HG03280 (cell line): ENCODE measurements around the gene CYB561.
"Not testable (repeated sequence)": the region's sequence is repeated elsewhere in the genome, so short reads cannot be mapped to it uniquely, and the experiment has no call there.

Experiments
- ATAC-seq: cut with Tn5 transposase; IDR thresholded peaks from one replicate; pipeline ENCODE4 v1.9.1; 2021; ENCODE audit warnings: mild to moderate bottlenecking, moderate library complexity; ENCODE audit not compliant: unreplicated experiment

Gene CYB561

DNA sequence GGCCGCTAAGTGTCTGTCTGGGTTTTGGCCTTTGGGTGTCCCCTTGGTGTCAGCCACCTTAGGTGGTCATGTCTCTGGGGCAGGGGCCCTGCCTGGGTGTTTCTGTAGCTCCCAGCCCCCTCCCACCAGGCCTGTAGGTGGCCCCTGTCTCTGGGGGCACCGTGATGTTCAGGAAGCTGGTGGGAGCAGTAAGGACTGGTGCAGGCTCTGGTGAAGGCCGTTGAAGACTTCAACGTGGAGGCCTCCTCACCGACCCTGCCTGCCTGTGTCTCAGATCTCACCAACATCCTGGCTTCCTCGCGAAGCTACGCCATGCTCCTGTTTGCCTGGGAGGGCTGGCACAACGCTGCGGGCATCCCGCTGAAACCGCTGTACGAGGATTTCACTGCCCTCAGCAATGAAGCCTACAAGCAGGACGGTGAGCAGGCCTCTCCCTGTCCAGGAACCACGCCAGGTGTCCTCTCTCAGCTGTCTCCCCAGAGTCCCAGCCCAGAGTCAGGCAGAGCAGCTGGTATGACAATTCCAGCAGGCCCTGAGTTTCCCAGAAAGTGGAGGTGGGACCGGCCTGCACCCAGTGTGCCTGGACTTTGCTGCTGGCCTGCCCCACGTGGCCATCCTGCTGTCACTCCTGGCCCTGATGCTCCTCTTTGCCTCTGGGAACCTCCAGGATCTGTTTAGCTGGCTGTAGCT is 33.5 kb upstream of the CYB561 start:
- ATAC-seq, result no peak

DNA sequence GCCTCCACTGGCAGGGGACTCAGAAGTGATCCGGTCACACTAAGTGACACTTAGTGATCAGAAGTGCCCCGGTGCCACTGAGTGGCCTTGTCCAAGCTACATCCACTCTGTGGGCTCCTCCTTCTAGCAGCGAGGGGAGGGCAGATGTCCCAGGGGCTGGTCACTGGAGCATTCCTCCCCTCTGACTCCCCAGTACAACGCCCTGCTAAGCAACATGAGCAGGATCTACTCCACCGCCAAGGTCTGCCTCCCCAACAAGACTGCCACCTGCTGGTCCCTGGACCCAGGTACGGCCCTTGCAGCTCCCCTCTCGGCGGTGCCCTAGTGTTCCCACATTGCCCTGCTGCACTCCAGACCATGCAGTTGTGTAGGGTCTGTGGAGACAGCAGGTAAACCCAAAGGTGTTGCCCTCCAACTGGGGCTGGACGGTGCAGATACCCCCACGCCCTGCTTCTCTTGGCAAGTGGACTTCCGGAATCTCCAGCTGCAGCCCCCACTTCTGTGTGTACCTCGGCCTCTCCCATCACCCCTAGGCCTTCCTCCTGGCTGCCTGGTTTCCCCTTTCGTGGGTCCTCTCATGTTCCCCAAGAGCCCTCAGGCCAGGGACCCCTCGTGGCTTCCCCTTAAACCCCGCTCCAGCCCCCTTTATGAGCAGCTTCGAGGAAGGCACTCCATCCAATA is 32.8 kb upstream of the CYB561 start:
- peak; percentile 73 for ATAC-seq

DNA sequence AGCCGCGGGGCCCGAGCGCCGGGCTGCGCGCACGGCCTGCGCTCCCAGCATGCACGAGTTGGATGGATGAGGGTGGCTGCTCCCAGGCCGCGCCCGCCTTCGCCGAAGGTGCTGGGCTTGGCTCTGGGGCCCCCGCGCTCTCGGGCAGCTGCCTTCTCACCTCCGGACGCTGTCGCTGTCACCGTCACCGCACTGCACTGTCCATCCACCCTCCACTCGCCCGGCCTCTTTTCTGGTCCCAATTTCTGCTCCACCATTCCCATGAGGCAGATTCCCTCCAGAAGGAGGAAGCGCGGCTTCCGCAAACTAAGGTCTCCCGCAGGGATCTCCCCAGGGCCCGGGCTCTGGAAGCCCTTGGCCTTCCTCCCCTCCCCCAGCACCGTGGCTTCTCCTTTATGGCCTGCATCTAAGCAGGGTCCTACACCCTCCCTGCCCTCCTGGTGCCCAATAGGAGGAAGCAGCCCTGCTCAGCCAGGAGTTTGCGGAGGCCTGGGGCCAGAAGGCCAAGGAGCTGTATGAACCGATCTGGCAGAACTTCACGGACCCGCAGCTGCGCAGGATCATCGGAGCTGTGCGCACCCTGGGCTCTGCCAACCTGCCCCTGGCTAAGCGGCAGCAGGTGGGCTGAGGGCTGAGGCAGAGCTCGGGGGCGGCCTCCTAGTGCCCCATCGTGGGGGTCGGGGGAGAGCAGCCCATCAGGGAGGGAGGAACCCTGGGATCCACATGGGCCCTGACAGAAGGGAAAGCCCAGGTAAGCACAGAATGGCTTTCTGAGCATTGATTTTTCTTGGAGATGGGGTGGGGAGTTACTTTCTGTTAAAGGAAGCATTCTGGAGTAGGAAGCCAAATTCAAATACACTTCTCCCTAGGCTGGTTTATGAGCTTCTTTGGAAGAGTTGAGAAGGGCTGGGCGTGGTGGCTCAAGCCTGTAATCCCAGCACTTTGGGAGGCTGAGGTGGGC is 31.7 kb upstream of the CYB561 start:
- peak; percentile 10 for ATAC-seq

DNA sequence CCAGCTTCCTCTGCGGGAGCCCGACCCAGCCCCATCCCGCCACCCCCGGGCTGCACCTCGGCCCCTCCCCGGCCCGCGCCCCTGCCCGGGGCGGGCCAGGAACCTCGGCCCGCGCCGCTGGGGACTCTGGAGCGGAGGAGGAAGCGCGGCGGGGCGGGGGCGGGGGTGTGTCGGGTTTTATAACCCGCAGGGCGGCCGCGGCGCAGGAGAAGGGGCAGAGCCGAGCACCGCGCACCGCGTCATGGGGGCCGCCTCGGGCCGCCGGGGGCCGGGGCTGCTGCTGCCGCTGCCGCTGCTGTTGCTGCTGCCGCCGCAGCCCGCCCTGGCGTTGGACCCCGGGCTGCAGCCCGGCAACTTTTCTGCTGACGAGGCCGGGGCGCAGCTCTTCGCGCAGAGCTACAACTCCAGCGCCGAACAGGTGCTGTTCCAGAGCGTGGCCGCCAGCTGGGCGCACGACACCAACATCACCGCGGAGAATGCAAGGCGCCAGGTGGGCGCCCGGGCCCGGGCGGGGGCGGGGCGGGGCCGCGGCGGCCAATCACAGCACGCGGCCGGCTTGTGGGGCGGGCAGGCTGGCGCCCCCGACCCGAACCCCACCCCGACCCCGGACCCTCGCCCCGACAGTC is 30.9 kb upstream of the CYB561 start, which contains the start of gene ACE:
ACE (plus strand) TSS at position 208 of the 626 bp plus-strand sequence; CDS start at position 242, 34 bp downstream.
- ATAC-seq, result peak; percentile 48

DNA sequence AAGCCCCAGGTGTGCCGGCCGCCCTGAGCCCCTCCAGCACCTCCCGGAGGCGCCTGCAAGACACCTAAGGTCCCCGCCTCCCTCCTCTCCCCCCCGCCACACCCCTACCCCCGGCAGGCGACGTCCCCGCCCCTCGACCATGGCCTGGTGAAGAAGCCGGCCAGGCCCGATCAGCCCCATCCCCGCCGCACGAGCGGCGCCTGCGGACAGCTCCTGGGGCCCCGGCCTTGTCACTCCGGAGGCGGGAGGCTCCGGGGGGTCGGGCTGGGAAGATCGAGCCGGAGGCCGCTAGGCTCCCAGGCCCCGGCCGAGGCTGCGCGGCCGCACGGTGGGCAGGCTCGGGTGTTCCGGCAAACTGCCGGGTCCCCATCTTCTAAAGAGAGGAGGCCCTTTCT is 30.4 kb upstream of the CYB561 start:
- no peak for ATAC-seq

DNA sequence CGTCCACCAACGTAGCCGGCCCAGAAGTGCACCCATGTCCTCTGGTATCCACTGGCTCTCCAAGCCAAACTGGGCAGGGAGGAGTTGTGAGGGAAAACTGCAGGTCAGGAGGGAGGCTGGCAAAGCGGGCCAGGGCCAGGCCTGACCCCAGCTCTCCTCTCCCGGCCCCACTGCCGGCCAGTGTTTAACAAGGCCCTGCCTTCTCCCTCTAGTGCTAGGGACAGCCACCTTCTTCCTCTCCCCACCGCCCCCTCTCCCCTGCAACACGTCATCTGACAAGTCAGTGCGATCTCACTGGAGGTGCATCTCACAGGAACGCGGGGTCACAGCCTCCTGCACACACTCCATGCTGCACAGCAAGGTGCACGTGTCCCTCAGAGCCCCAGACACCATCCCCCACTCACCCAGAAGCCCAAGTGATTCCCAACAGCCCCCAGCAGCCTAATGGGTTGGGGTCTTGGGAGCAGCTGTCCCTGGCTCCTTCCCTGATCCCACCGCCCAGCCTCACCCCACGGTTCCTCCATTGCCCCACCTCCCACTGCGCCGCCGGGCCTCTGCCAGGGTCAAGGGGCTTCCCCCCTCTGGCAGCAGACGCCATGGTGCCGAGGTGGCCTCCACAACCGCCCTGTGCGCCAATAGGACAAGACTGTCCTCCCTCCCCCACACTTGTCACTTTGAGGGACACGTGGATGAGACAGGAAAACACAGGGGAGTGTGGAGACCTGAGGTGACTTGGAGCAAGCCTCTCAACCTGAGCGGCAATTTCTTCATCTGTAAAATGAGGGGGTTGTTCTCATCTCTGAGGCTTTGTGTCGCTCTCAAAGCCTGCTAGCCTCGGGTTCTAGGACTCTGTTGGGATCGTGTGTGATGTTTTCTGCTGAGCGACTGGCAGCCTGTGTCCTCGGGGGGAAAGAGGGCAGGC is 29.6 kb upstream of the CYB561 start:
- no peak for ATAC-seq

DNA sequence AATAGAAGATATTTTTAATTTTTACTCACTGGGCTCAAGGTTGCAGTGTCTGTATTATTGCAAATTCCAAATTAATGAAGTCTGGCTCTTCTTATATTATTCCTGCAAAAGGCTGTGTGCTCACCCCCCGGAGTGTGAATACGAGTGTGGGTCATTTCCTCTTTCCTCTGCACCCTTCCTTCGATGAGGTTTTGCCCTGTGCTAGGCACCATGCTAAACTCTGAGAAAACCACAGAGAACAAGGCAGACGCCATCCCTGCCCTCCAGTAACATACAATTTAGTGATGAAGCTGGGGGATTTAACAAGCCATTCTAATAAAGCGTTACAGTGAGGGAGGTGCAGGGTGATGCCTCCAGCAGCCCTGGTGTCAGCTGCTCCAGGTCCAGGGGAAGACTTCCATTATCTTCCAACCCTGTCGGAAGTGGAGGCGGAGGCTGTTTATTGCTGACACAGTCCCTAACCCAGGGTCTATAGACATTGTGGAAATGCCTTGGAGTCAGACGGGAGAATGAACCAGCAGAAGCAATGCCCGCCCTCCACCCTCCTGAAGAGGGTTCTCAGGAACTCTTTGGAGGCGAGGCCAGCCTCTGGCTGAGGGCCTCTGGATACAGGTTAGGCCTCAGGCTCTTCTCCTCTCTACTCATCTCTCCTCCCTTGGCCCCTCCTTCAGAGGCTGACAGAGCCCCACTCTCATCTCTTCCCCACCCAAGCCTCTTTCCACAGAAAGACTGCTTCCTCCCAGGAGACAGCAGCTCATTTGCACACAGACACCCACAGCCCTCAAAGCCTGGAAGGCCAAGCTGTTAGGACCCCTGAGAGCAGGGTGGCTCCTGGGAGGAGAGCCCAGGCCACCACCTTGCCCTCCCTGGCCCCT is 28.7 kb upstream of the CYB561 start:
- no peak for ATAC-seq

DNA sequence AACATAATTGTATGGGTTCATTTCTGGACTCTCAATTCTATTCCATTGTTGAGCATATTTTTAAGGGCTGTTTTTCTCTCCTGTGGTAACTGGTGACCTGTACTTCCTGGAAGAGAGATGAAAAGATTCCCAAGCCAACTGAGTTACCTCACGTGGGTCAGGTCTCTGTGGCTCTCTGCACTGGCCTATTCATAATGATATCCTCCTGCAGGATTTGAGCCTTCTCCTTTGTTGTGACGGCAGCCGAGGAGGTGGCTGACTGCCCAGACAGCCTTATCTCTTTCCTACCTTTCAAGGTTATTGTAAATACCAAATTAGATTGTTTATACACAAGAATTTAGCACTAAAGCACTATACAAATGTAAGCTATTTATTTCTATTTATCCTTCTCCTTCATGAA is 28.1 kb upstream of the CYB561 start:
- no peak for ATAC-seq

DNA sequence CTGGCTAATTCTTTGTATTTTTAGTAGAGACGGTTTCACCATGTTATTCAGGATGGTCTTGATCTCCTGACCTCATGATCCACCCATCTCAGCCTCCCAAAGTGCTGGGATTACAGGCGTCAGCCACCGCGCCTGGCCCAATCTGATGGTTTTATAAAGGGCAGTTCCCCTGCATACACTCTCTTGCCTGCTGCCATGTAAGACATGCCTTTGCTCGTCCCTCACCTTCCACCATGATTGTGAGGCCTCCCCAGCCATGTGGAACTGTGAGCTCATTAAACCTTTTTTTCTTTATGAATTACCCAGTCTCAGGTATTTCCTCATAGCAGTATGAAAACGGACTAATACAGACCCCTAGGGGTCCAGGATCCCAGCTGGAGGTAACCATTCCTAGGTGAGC is 22.0 kb upstream of the CYB561 start:
- ATAC-seq, result not testable (repeated sequence)

DNA sequence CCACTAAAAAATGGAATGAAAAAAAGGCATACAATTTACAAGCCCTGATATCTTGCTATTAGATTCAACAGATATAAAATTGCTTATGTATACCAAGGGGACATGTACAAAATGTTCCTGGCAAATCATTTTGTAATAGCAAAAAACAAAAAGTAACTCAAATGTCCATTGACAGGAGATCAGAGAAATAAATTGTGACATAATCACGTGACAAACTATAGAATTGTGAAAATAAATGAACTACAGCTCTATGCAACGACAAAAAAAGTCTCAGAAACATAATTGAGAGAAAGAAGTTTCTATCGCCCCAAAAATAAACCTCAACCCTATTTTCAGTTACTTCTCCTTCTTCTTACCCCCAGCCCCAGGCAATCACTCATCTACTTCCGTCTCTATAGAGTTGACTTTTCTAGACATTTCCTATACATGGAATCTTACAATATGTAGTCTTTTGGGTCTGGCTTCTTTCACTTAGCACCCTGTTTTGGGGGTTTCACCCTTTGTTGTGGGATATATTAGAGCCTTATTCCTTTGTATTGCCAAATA is 18.7 kb upstream of the CYB561 start:
- ATAC-seq, result no peak

DNA sequence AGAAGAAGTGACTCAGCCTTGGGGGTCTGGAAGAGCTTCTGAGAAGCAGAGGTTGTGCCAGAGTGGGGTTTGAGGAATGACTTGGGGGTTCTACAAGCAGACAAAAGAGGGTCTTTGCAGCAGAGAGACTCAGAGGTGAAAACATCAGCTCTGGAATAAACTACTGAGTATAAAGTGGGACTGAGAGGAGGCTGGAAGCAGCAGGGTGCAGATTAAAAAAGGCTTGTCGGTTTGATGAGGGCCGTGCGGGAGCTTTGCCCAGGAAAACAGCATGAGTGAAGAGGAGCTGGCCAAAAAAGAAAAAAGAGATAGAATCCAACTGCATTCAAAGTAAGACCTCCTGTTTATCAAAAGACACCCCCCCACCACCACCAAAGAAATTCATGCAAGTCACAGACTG is 17.7 kb upstream of the CYB561 start:
- ATAC-seq, result no peak

DNA sequence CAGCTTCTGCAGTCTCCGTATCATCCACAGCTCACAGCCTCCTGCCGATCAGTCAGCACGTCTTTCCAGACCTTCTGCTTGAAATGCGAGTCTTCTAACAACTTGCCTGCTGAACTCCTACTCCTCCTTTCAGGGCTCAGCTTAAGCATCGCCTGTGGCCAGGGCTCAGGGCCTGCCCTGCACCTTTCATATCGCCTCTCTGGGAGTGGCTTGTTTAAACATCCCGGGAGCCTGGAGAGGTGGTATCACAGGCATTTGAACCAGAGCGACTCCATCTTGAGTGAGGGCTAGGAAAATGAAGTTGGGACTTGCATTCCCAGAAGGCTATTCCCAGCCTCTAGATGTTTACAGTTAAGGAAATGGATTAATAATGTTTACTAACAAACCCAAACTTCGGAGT is 13.9 kb upstream of the CYB561 start:
- no peak for ATAC-seq

DNA sequence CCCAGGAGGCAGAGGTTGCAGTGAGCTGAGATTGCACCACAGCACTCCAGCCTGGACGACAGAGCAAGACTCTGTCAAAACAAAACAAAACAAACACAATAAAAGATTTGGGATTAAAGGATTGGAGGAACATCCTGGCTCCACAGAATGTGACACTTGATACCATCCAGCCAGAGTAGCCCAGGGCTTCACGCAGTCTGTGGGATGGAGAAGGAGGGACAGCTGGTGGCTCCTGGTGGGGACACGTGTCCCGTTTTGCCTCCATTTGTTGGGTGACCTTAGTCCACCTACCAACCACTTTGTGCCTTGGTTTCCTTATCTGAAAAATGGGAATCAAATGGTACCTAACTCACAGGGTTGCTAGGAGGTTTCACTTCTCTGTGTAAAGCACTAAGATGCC is 12.4 kb upstream of the CYB561 start:
- no peak for ATAC-seq

DNA sequence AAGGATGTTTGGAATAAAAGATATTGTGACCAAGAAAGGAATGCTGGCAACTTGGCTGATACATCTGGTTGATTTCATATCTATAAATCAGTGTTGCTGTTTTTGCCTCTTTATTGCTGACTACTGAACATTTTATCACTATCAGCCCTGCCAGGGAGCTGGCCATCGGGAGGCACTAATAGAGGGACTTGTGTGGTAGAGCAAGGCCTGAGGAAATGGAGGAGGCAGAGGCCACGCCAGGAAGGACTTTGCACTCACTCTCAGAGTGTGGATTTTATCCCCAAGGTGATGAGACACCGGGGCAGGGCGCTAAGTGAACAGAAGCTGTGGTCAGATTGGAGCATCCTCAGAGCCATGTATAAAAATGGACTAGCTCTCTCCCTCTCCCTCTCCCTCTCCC is 9.3 kb upstream of the CYB561 start:
- no peak for ATAC-seq

DNA sequence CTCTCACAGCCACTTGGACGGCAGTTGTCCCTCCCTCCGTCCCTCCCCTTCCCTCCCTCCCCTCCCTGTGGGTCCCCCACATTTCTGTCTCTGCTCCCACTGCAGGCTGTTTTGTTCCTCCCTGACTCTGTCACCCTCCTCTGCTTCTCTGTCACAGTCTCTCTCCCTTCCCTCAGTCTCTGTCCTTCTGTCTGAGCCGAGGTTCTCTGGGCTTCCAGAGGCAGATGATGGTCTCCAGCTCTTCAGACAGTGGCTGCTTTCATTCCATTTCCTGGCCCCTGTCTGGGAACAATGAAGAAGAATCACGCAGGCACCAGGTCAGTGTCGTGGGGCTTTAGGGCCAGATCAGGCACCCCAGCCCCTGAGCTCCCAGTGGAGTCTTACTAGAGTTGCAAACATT is 8.8 kb upstream of the CYB561 start:
- ATAC-seq, result no peak

DNA sequence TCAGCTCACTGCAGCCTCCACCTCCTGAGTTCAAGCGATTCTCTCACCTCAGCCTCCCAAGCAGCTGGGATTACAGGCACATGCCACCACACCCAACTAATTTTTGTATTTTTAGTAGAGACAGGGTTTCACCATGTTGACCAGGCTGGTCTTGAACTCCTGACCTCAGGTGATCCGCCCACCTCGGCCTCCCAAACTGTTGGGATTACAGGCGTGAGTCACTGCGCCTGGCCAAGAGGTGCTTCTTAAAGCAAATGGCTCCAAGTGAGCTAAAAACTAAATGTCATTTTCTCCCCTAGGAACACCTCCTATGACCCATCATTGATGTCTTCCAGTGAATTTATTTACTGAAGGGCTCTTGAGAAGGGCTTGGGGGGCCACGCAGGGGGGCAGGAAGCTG is 8.3 kb upstream of the CYB561 start:
- not testable (repeated sequence) for ATAC-seq

DNA sequence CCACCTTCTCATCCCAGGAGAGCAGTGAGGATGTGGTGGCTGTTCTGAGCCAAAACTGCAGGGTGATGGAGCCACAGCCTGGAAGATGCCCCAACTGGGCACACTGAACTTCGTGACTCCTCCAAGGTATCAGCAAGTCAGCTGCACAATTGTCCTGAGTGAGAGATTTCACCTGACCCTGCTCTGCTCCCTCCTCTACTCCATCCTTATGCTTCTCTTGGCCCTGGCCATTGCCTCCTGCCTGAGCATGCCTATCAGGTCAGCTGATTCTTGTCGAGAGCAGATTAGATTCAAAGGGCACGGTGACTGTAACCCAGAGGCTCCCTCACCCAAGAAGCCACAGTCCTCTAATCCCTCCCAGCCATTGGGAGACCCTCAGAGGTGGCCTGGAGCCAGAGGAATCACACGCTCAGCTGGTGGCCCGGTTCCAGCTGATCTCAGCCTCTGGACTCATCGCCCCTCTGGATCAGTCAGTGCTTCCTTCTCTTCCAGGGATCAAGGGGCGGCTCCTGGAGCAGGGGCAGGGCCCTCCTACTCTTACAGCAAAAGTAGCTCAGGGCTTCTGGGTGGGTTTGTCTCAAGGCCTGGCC is 7.0 kb upstream of the CYB561 start:
- ATAC-seq, result no peak
